GM19043 (cell line): ENCODE measurements around the gene PFN1.

ENCODE experiments used
- ATAC-seq: cut with Tn5 transposase; IDR thresholded peaks from one replicate; pipeline ENCODE4 v1.9.1; 2021; ENCODE audit warnings: low read depth; ENCODE audit not compliant: unreplicated experiment

The PFN1 gene

DNA sequence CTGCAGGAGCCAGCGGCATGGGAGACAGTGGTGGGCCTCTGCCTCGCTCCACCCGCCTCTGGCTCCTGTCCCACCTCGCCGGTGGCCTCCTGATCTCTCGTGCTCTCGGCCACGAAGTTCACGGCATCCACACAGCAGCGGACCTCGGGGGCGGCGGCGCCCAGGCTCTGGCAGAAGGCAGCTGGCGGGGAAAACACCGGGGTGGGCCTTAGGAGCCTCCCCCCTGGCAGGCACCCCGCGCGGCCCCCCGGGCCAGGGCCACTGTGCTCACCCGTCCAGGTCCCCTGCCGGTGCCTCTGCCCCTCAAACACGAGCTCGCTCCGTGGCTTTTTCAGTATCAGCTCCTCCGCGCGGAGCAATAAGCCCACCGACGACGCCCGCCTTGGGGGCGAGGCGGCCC, 49.4 kb downstream of the PFN1 start:
- no peak for ATAC-seq

DNA sequence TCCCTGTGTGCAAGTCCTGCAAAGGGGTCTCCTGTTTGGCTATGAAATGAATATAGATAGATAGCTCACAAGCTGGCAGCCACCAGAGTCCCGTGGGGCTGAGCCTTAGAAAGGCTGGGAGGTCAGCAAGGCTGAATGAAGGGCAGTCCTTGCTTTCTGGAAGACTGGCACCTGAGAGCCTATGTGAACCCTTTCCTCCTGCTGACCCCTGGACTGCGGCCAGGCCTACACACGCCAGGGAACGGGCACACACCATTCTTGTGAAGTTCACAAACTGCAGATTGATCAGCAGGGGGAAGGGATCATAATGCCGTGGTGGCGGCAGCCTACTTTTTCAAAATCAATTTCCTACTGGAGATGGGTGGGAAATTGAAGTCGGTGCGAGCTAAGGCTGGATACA, 50.0 kb downstream of the PFN1 start:
- no peak for ATAC-seq

GRCh38 chr17:4897785-4898184, 50.5 kb downstream of the PFN1 start:
- ATAC-seq = no peak

DNA sequence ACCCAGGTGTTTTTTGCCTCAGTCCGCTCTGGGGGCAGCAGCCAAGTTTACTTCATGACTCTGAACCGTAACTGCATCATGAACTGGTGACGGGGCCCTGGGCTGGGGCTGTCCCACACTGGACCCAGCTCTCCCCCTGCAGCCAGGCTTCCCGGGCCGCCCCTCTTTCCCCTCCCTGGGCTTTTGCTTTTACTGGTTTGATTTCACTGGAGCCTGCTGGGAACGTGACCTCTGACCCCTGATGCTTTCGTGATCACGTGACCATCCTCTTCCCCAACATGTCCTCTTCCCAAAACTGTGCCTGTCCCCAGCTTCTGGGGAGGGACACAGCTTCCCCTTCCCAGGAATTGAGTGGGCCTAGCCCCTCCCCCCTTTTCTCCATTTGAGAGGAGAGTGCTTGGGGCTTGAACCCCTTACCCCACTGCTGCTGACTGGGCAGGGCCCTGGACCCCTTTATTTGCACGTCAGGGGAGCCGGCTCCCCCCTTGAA, 51.1 kb downstream of the PFN1 start:
- ATAC-seq = no peak

- ATAC-seq = no peak
Observed at GRCh38 chr17:4896332-4897197, 51.8 kb downstream of the PFN1 start.

GRCh38 chr17:4895657-4896331, 52.5 kb downstream of the PFN1 start:
- ATAC-seq = no peak
